Nephron progenitor cell (in vitro differentiated cells): Measurements from ENCODE around the gene POU2F2.

Experiments used
- DNase-seq: peaks from one replicate; pipeline ENCODE4 v3.0.0; 2021
- H3K27ac Mint-ChIP-seq: 2 replicates; pipeline ENCODE4 v1.8.0; 2021; ENCODE audit warnings: mild to moderate bottlenecking, moderate library complexity, mixed read lengths
- H3K27me3 Mint-ChIP-seq: 2 replicates; pipeline ENCODE4 v1.8.0; 2021; ENCODE audit warnings: mild to moderate bottlenecking, low read depth, mixed read lengths; ENCODE audit not compliant: poor library complexity
- H3K36me3 Mint-ChIP-seq: 2 replicates; pipeline ENCODE4 v1.8.0; 2021; ENCODE audit warnings: low read depth, mixed read lengths
- H3K4me1 Mint-ChIP-seq: 2 replicates; pipeline ENCODE4 v1.8.0; 2021; ENCODE audit warnings: mixed read lengths
- H3K4me3 Mint-ChIP-seq: 2 replicates; pipeline ENCODE4 v1.8.0; 2021; ENCODE audit warnings: mild to moderate bottlenecking, moderate library complexity, mixed read lengths
- H3K9me3 Mint-ChIP-seq: 2 replicates; pipeline ENCODE4 v1.8.0; 2021; ENCODE audit warnings: mild to moderate bottlenecking, moderate library complexity, mixed read lengths
- CTCF ChIP-seq: fragments of 200-600 bp; sonication (generic); IDR thresholded peaks from 2 replicates; pipeline ENCODE4 v1.5.0; 2021; ENCODE audit warnings: antibody characterized with exemption

Gene POU2F2

DNA sequence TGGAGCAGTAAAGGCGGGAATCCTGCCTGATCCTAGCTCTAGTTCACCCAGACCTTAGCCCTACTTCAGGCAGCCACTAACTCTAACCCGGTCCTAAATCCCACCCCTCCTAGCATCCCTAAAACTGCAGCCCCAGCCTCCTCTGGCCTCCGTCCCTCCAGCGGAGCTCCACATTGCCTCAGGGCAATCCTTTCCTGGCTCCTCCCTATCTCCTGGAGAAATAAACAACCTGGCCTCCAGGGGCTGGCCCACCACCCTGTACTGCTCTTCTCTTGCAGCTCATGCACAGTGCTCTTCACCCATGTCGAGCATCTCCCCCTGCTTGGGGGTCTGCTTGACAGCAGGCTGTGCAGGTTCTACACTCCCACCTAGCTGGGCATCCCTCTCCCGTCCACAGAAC, 6.7 kb downstream of the POU2F2 start:
- peaks cover 72% of the 10 kb centered on the region for H3K27me3 Mint-ChIP-seq

DNA sequence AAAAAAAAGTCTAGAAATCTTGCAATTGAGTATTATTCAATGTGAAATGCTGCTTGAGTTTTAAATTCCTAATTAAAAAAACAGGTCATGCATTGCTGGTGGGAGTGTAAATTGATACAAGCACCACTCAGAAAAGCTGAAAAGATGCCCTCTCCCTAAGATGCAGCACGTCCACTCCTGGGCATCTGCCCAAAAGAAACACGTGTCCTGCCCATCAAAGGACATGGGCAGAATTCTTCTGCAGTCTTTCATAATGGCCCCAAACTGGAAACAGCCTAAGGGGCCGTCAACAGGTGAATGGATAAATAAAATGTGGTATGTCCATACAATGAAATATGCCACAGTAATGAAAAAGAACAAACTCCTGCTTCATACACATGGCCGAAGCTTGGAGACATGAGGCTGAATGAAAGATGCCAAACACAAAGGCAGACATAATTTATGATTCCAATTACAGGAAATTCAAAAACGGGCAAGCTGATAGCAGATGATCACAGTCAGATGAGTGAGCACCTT, 7.8 kb downstream of the POU2F2 start:
- H3K27ac Mint-ChIP-seq, result no peak overlapping the region
- peaks cover 4% of the 10 kb centered on the region for H3K9me3 Mint-ChIP-seq
- DNase-seq, result no peak
- no peak for TF ChIP-seq CTCF
- H3K4me1 Mint-ChIP-seq, result peaks cover 7% of the 10 kb centered on the region
- no peak overlapping the region for H3K4me3 Mint-ChIP-seq
- peaks cover 68% of the 10 kb centered on the region for H3K27me3 Mint-ChIP-seq
- H3K36me3 Mint-ChIP-seq, result no peaks in the 10 kb centered on the region

More for the DNA sequence above, 6.7 kb downstream of the POU2F2 start:
- Mint-ChIP-seq H3K27ac (no peak overlapping the region), H3K9me3 (peaks cover 4% of the 10 kb centered on the region), H3K36me3 (no peaks in the 10 kb centered on the region), H3K4me3 (no peak overlapping the region), H3K4me1 (peaks cover 7% of the 10 kb centered on the region)
- no peak for DNase-seq
- no peak for TF ChIP-seq CTCF

DNA sequence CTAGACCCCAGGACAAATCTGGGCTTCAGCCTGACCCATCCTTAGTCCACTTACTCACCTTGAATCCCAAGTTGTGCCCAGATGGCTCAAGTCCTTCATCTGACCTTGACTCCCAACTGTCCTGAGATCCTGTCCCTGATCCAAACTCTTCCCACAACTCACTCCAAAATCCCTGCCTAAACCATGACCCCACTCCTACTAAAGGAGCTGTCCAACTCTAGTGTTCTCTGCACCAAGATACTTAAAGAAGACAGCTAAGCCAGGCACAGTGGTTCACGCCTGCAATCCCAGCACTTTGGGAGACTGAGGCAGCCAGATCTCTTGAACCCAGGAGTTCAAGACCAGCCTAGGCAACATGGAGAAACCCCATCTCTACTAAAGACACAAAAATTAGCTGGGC, 8.5 kb downstream of the POU2F2 start:
- H3K27me3 Mint-ChIP-seq, result peaks cover 62% of the 10 kb centered on the region
- H3K36me3 Mint-ChIP-seq, result no peaks in the 10 kb centered on the region
- no peak for TF ChIP-seq CTCF
- H3K9me3 Mint-ChIP-seq, result peaks cover 4% of the 10 kb centered on the region
- no peak for DNase-seq
- H3K4me3 Mint-ChIP-seq, result no peak overlapping the region
- no peak overlapping the region for H3K27ac Mint-ChIP-seq
- peaks cover 7% of the 10 kb centered on the region for H3K4me1 Mint-ChIP-seq

GRCh38 chr19:42122691-42123607, 9.3 kb downstream of the POU2F2 start:
- TF ChIP-seq CTCF, result no peak
- peaks cover 4% of the 10 kb centered on the region for H3K9me3 Mint-ChIP-seq
- H3K4me1 Mint-ChIP-seq, result peaks cover 7% of the 10 kb centered on the region
- DNase-seq, result no peak
- H3K4me3 Mint-ChIP-seq, result no peak overlapping the region
- peaks cover 56% of the 10 kb centered on the region for H3K27me3 Mint-ChIP-seq
- H3K36me3 Mint-ChIP-seq, result no peaks in the 10 kb centered on the region
- H3K27ac Mint-ChIP-seq, result no peak overlapping the region

- H3K27ac Mint-ChIP-seq, result no peak overlapping the region
- peaks cover 7% of the 10 kb centered on the region for H3K4me1 Mint-ChIP-seq
- peaks cover 53% of the 10 kb centered on the region for H3K27me3 Mint-ChIP-seq
- no peak for TF ChIP-seq CTCF
- no peaks in the 10 kb centered on the region for H3K36me3 Mint-ChIP-seq
- H3K4me3 Mint-ChIP-seq, result no peak overlapping the region
- DNase-seq, result no peak
- peaks cover 4% of the 10 kb centered on the region for H3K9me3 Mint-ChIP-seq
These were observed 10.6 kb downstream of the POU2F2 start for GRCh38 chr19:42121656-42122069.
